H1 (cell line): ENCODE results near the gene MAGI1.

ENCODE experiments used
- ASH2L ChIP-seq: fragments of 200-600, 300-600 bp; sonication (generic); IDR thresholded peaks from one replicate; pipeline ENCODE4 v1.7.1; 2017; ENCODE audit warnings: low read length
- CEBPB ChIP-seq: IDR thresholded peaks from 2 replicates; pipeline ENCODE4 v1.6.1; 2012; ENCODE audit warnings: low read depth, low read length
- CHD7 ChIP-seq: fragments of 300-600 bp; sonication (generic); IDR thresholded peaks from 2 replicates; pipeline ENCODE4 v1.7.1; 2012; ENCODE audit warnings: low read length, moderate library complexity, mild to moderate bottlenecking, inconsistent platforms; ENCODE audit not compliant: insufficient replicate concordance
- EP300 ChIP-seq, 2 experiments: IDR thresholded peaks; 1 replicate in 1 of 2; 2 replicates in 1 of 2; pipeline ENCODE4 v1.6.1; 2011 to 2012; ENCODE audit warnings: low read depth in 2 of 2, low read length in 2 of 2, mild to moderate bottlenecking in 2 of 2, borderline replicate concordance in 1 of 2, inconsistent platforms in 1 of 2, moderate library complexity in 1 of 2
- GTF2F1 ChIP-seq: IDR thresholded peaks from 2 replicates; pipeline ENCODE4 v1.6.1; 2012; ENCODE audit warnings: low read depth, low read length, improper control_type of control experiment, borderline replicate concordance
- POLR2A ChIP-seq, 2 experiments: IDR thresholded peaks; 1 replicate in 1 of 2; 2 replicates in 1 of 2; pipeline ENCODE4 v1.6.1; 2011; ENCODE audit warnings: low read depth in 2 of 2, low read length in 2 of 2, mild to moderate bottlenecking in 2 of 2; ENCODE audit errors: control extremely low read depth in 1 of 2
- SIN3A ChIP-seq, 2 experiments: IDR thresholded peaks in 1 of 2; conservative IDR thresholded peaks in 1 of 2; 2 replicates each; pipeline ENCODE4 v1.6.1; 2011 to 2012; ENCODE audit warnings: low read length in 2 of 2, improper control_type of control experiment in 1 of 2, low read depth in 1 of 2, mild to moderate bottlenecking in 1 of 2
- YY1 ChIP-seq: IDR thresholded peaks from 2 replicates; pipeline ENCODE4 v1.6.1; 2011; ENCODE audit warnings: low read depth, mild to moderate bottlenecking, low read length
- TF ChIP-seq, protein P1 (sequence below): IDR thresholded peaks from 2 replicates; pipeline ENCODE4 v1.6.1; 2012; ENCODE audit warnings: inconsistent platforms
- TF ChIP-seq, protein P2 (sequence below), 3 experiments: IDR thresholded peaks; 1 replicate in 2 of 3; 2 replicates in 1 of 3; pipeline versions ENCODE4 v1.5.1 to v1.6.1; 2011; ENCODE audit warnings: low read length in 3 of 3, mild to moderate bottlenecking in 3 of 3, inconsistent platforms in 2 of 3, low read depth in 1 of 3, moderate library complexity in 1 of 3; ENCODE audit not compliant: insufficient read depth in 1 of 3; ENCODE audit errors: control extremely low read depth in 1 of 3
- TF ChIP-seq, protein P3 (sequence below): IDR thresholded peaks from 2 replicates; pipeline ENCODE4 v1.6.1; 2012; ENCODE audit warnings: low read length, inconsistent platforms

DNA sequence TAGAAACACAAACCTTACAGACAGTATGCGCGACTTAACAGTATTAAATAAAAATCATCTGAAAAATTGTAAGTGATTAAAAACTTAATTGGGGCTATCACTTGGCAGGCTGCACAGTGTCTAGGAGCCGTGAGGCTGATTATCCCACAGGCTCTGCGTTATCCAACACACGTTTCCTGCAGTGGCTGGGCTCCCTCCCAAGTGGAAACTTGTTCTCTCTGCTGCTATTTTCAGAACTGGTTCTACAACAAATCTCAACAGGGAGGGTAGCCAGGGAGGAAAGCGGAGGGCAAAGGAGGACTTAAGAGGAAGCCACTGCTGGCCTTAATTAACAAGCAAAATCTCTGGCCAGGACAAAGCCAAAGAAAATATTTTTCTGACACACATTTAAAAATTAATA is 555.2 kb downstream of the MAGI1 start:
- TF ChIP-seq GTF2F1 (no peak), CEBPB (no peak), SIN3A (conservative IDR thresholded peaks at IDR 0.05 in 1 of 2, IDR thresholded peaks at IDR 0.05 in 1 of 2; ENCODE audit: low read depth in 1 of 2, low read length in 2 of 2) (no peak), YY1 (no peak), POLR2A (IDR thresholded peaks at IDR 0.05; ENCODE audit: control extremely low read depth in 1 of 2, low read depth in 2 of 2, low read length in 2 of 2) (no peak), ASH2L (peak; percentile 55), CHD7 (no peak), EP300 (IDR thresholded peaks at IDR 0.05; ENCODE audit: borderline replicate concordance in 1 of 2, low read depth in 2 of 2, low read length in 2 of 2) (no peak)
- TF ChIP-seq, protein P1, sequence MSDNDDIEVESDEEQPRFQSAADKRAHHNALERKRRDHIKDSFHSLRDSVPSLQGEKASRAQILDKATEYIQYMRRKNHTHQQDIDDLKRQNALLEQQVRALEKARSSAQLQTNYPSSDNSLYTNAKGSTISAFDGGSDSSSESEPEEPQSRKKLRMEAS, result no peak
- TF ChIP-seq, protein P2, sequence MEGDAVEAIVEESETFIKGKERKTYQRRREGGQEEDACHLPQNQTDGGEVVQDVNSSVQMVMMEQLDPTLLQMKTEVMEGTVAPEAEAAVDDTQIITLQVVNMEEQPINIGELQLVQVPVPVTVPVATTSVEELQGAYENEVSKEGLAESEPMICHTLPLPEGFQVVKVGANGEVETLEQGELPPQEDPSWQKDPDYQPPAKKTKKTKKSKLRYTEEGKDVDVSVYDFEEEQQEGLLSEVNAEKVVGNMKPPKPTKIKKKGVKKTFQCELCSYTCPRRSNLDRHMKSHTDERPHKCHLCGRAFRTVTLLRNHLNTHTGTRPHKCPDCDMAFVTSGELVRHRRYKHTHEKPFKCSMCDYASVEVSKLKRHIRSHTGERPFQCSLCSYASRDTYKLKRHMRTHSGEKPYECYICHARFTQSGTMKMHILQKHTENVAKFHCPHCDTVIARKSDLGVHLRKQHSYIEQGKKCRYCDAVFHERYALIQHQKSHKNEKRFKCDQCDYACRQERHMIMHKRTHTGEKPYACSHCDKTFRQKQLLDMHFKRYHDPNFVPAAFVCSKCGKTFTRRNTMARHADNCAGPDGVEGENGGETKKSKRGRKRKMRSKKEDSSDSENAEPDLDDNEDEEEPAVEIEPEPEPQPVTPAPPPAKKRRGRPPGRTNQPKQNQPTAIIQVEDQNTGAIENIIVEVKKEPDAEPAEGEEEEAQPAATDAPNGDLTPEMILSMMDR (IDR thresholded peaks at IDR 0.05; ENCODE audit: control extremely low read depth in 1 of 3, insufficient read depth in 1 of 3, low read depth in 1 of 3, low read length in 3 of 3), result no peak
- TF ChIP-seq, protein P3, sequence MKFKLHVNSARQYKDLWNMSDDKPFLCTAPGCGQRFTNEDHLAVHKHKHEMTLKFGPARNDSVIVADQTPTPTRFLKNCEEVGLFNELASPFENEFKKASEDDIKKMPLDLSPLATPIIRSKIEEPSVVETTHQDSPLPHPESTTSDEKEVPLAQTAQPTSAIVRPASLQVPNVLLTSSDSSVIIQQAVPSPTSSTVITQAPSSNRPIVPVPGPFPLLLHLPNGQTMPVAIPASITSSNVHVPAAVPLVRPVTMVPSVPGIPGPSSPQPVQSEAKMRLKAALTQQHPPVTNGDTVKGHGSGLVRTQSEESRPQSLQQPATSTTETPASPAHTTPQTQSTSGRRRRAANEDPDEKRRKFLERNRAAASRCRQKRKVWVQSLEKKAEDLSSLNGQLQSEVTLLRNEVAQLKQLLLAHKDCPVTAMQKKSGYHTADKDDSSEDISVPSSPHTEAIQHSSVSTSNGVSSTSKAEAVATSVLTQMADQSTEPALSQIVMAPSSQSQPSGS, result no peak
